ENCODE results near the gene ABI1.
"Not testable (repeated sequence)": the region's sequence is repeated elsewhere in the genome, so short reads cannot be mapped to it uniquely, and the experiment has no call there.

The ABI1 gene

DNA sequence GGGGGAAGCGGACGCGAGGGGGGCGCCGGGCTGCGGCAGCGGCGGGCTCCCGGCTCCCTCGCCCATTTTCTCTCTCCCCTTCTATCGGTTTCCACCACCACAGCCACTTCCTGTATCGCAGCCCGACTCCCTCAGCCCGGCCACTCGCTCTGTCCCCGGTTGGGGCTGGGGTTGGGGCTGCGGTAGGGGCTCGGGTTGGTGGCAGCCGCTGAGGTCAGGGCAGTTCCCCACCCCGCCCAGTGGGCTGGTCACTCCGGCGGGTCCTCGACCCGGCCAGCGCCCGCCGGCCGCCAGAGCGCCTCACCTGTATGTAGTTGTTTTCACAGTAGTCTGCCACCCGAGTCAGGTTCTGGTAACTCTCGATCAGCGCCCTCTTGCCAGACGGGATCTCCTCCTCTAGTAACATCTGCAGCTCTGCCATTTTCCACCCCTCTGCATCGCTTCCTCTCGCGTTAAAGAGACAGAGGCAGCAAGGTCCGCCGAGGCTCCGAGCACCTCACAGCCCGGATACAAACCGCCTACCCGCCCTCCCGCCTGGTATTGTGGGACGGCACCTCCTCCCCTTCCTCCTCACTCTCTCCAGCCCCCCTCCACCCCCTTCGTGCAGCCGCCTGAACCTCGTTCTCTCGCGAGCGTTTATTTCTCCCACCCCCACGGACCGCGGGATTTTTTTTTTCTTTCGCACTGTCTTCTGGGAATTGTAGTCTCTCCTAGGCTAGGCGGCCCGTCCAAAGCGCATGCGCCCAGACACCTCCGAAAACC, at the start of gene ABI1:
Gene ABI1, minus strand, starts transcription at position 516 of the 762 bp plus-strand sequence. Its CDS starts 95 bp downstream, at position 421.
- DNase-seq (ENCODE audit: extremely low read depth, low read depth) = peak; percentile 98
- peak within 1 kb of the TSS; percentile 85 for H3K4me3 ChIP-seq (replicated peaks; ENCODE audit: low read depth, low read length)
- TF ChIP-seq, protein P1, sequence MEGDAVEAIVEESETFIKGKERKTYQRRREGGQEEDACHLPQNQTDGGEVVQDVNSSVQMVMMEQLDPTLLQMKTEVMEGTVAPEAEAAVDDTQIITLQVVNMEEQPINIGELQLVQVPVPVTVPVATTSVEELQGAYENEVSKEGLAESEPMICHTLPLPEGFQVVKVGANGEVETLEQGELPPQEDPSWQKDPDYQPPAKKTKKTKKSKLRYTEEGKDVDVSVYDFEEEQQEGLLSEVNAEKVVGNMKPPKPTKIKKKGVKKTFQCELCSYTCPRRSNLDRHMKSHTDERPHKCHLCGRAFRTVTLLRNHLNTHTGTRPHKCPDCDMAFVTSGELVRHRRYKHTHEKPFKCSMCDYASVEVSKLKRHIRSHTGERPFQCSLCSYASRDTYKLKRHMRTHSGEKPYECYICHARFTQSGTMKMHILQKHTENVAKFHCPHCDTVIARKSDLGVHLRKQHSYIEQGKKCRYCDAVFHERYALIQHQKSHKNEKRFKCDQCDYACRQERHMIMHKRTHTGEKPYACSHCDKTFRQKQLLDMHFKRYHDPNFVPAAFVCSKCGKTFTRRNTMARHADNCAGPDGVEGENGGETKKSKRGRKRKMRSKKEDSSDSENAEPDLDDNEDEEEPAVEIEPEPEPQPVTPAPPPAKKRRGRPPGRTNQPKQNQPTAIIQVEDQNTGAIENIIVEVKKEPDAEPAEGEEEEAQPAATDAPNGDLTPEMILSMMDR (IDR thresholded peaks at IDR 0.05; ENCODE audit: low read depth, low read length, missing control alignments) = no peak

DNA sequence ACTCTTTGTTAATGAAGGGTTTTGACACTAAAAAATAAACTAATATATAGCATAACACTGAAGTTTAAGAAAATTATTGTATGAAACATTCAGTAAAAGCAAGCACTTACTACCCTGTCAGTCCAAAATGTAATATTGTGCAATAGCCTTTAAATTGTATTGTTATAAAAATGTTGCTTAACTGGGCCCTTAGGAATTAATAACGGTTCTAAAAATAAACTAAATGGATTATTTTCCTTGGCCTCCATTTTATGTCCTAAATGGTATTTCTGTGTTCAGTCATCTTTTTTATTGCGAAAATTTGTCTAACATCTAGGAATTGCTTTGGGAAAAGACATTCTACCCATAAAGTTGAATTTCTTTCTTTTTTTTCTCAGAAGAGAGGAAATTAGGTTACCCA, 49.0 kb upstream of the ABI1 start:
- TF ChIP-seq, protein P1 (IDR thresholded peaks at IDR 0.05; ENCODE audit: low read depth, low read length, missing control alignments) = no peak
- no peak for DNase-seq (ENCODE audit: extremely low read depth, low read depth)
- no peak overlapping the region for H3K4me3 ChIP-seq (replicated peaks; ENCODE audit: low read depth, low read length)

DNA sequence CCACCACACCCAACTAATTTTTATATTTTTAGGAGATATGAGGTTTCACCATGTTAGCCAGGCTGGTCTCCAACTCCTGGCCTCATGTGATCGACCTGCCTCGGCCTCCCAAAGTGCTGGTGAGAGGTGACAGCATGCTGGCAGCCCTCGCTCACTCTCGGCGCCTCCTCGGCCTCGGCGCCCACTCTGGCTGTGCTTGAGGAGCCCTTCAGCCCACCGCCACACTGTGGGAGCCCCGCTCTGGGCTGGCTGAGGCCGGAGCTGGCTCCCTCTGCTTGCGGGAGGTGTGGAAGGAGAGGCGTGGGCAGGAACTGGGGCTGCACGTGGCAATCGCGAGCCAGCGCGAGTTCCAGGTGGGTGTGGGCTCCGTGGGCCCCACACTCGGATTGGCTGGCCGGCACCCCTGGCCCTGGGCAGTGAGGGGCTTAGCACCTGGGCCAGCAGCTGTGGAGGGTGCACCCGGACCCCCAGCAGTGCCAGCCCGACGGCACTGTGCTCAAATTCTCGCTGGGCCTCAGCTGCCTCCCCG, 44.6 kb upstream of the ABI1 start:
- H3K4me3 ChIP-seq (replicated peaks; ENCODE audit: low read depth, low read length); DNase-seq (ENCODE audit: extremely low read depth, low read depth): not testable (repeated sequence)

DNA sequence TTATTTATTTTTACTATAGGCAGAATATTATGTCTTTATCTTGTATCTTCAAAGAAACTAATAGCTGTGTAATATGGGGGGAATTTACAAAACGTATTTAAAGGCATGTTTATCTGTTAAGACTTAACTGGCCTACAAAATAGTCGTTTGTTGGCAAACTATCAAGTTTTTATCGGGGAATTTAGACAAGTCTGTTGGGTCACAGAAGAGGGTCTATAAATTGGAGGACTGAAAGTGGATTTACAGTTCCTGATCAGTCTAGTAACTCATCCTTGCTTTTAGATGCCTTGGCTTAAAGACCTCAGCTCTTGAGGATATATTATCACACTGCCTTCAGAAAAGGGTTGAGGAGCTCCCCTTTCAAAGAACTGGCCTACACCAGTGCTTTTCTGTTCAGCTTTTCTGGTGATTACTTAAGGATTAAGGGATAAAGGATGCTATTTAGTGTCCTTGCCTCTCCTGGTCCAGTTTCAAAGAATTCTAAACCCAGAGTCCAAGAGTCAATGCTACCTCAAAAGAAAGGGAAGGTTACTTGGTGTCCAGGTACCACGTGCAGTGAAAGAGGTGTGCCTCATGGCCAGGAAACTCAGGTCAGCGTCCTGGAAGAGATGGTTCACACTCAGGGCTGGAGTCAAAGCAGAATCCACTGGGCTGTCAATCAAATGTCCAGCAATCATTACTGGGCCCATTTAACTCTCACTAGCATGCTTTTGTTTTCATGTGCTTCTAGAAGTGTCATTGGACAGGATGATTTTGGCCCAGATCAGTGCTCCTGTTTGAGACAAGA, 42.9 kb upstream of the ABI1 start:
- no peak for DNase-seq (ENCODE audit: extremely low read depth, low read depth)
- TF ChIP-seq, protein P1 (IDR thresholded peaks at IDR 0.05; ENCODE audit: low read depth, low read length, missing control alignments) = no peak
- H3K4me3 ChIP-seq (replicated peaks; ENCODE audit: low read depth, low read length) = no peak overlapping the region

DNA sequence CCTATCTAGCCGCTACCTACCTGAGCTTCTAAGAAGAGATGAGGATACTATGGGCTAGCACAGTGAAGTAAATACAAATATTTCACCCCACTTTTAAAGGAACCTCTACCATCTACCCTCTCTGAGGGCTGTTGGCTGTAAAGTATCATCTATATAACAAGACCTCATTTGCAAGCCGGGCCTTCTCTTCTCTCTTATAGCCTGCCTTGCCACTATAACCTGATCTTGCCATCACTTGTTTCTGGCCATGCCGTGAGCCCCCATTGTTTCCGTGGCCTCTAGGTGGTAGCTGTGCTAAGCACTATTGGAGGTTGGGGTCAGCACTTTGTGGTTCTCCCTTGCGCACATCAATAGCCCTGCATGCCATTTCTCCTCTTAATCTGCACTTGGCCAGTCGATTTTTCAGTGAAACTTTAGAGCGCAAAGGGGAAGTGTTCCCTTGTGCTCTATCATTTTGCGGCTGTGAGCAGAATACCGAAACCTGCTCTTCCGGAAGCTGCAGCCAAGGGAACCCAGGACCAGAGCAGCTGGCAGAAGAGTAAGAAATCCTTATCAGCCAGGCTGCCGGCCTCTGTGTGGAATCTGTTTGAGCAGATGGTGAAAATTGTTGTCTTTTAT, 31.7 kb upstream of the ABI1 start:
- not testable (repeated sequence) for H3K4me3 ChIP-seq (replicated peaks; ENCODE audit: low read depth, low read length); DNase-seq (ENCODE audit: extremely low read depth, low read depth)

DNA sequence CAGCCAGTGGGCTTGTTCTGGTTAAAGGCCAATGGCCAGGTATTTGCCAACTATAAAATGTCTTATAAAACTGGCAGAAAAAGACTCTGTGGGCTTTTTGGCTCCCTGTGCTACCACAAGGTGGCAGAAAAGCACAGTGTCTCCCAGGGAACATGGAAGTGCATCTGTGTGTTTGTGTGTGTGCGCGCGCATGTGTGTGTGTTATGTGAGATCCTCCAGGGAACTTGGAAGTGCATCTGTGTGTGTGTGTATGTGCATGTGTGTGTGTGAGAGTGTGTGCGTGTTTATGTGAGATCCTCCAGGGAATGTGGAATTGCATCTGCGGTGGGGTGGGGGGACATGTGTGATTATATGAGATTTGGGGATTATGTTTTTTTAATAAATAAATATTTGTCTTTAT, 30.2 kb upstream of the ABI1 start:
- no peak overlapping the region for H3K4me3 ChIP-seq (replicated peaks; ENCODE audit: low read depth, low read length)
- TF ChIP-seq, protein P1 (IDR thresholded peaks at IDR 0.05; ENCODE audit: low read depth, low read length, missing control alignments) = peak; percentile 77
- DNase-seq (ENCODE audit: extremely low read depth, low read depth) = peak; percentile 69

DNA sequence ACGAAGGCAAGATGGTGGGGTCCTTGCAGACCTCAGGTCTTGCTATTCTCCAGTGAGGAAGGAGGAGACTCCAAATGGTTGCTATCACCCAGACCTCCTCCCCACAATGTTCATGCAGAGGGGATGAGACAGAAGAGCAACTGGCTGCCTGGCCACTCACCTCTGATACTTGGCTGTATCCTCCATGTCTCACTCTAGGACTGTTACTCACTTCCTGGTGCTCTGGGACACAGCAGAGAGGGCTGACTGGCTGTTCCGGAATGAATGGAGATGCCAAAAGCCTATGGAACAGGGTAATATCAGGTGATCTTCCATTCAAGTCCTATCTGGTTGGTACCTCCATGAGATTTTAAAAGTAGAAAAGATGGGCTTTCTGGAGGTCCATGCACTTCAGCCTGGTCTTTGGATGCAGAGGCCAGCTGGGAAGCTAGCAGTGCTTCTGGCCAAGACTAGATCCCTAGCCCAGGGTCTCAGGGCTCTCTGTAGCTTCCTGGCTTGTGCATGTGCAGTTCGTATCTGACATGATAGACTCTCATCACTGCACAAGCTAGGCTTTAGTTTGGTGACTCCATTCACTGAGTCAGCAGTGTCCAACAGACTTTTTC, 27.0 kb upstream of the ABI1 start:
- no peak for DNase-seq (ENCODE audit: extremely low read depth, low read depth)
- TF ChIP-seq, protein P1 (IDR thresholded peaks at IDR 0.05; ENCODE audit: low read depth, low read length, missing control alignments) = no peak

More for the DNA sequence above, 27.0 kb upstream of the ABI1 start:
- no peak overlapping the region for H3K4me3 ChIP-seq (replicated peaks; ENCODE audit: low read depth, low read length)
